A549 (cell line): ENCODE results near the gene CCDC57. TPM values are rescaled to one million over a fixed set of nuclear protein-coding genes. Genes with fewer than 3 reads are reported as not detected.

ENCODE experiments used
- ATAC-seq, 2 experiments: fragments of 200-7000 bp in 1 of 2; fragments of >200 bp in 1 of 2; cut with Nextera tagmentation in 1 of 2; cut with Tn5 transposase in 1 of 2; 3 replicates each; pipeline versions ENCODE4 v1.8.0 to v1.9.1; 2018 to 2020; ENCODE audit warnings: mild to moderate bottlenecking in 1 of 2, moderate library complexity in 1 of 2
- CTCF ChIA-PET: fragments of 300-600 bp; sonication (Branson Sonifier 250); formaldehyde crosslinking; extraction: SDS; loops from one replicate; lab custom pipeline; 2021; ENCODE audit warnings: antibody characterized with exemption, inconsistent platforms; lab: Yijun Ruan, JAX
- POLR2A ChIA-PET: fragments of 350-600 bp; formaldehyde crosslinking; extraction: SDS; loops from one replicate; lab custom pipeline; 2021; ENCODE audit warnings: antibody characterized with exemption, inconsistent platforms; lab: Yijun Ruan, JAX
- DNase-seq, 2 experiments: peaks; one replicate each; pipeline versions ENCODE4 v3.0.0 to v3.0.0-alpha.2; 2011 to 2016; ENCODE audit warnings: low read depth in 1 of 2, low spot score in 1 of 2
- FAIRE-seq: peaks from 2 replicates; lab custom pipeline; 2011; peaks lifted over from hg19 to GRCh38; lab: Jason Lieb, UNC
- H3K27ac ChIP-seq, 2 experiments: fragments of >200 bp; sonication (Bioruptor Twin); formaldehyde crosslinking; 3 replicates each; pipeline ENCODE4 v1.5.1; 2016 to 2017
- H3K4me1 ChIP-seq: fragments of >200 bp; sonication (Bioruptor Twin); formaldehyde crosslinking; 3 replicates; pipeline ENCODE4 v1.6.1; 2016
- H3K4me2 ChIP-seq: fragments of >200 bp; sonication (Bioruptor Twin); formaldehyde crosslinking; 3 replicates; pipeline ENCODE4 v1.6.1; 2016
- H3K4me3 ChIP-seq: fragments of >200 bp; sonication (Bioruptor Twin); formaldehyde crosslinking; 3 replicates; pipeline ENCODE4 v1.5.1; 2016
- H3K9me3 ChIP-seq: fragments of >200 bp; sonication (Bioruptor Twin); formaldehyde crosslinking; 3 replicates; pipeline ENCODE4 v1.6.1; 2016
- CEBPB ChIP-seq, 2 experiments: fragments of >200 bp in 1 of 2; sonication (Bioruptor Twin) in 1 of 2; formaldehyde crosslinking in 1 of 2; IDR thresholded peaks; 2 replicates each; pipeline ENCODE4 v1.6.1; 2012 to 2016
- CHD4 ChIP-seq: fragments of 200-600 bp; sonication (generic); IDR thresholded peaks from 2 replicates; pipeline ENCODE4 v1.6.1; 2016; ENCODE audit warnings: antibody characterized with exemption, mild to moderate bottlenecking, borderline replicate concordance
- E2F6 ChIP-seq: IDR thresholded peaks from 2 replicates; pipeline ENCODE4 v1.6.1; 2012; ENCODE audit warnings: low read depth, borderline replicate concordance
- FOSB ChIP-seq: fragments of 250-450 bp; sonication (Bioruptor Pico); IDR thresholded peaks from 2 replicates; pipeline ENCODE4 v1.5.0; 2020; ENCODE audit warnings: mild to moderate bottlenecking, moderate library complexity
- HOXA7 ChIP-seq: fragments of 250-450 bp; sonication (Bioruptor Pico); IDR thresholded peaks from 2 replicates; pipeline ENCODE4 v1.5.0; 2020; ENCODE audit warnings: mild to moderate bottlenecking, moderate library complexity
- HOXB5 ChIP-seq: fragments of 250-450 bp; sonication (Bioruptor Pico); IDR thresholded peaks from 2 replicates; pipeline ENCODE4 v1.5.0; 2020; ENCODE audit warnings: mild to moderate bottlenecking, moderate library complexity
- JUN ChIP-seq, 2 experiments: fragments of >200 bp; sonication (Bioruptor Twin); formaldehyde crosslinking; IDR thresholded peaks; 2 replicates in 1 of 2; 3 replicates in 1 of 2; pipeline ENCODE4 v1.6.1; 2016 to 2017
- KDM5A ChIP-seq: fragments of 200-600 bp; sonication (generic); IDR thresholded peaks from 2 replicates; pipeline ENCODE4 v1.6.1; 2016; ENCODE audit warnings: antibody characterized with exemption, mild to moderate bottlenecking
- MYC ChIP-seq: IDR thresholded peaks from 2 replicates; pipeline ENCODE4 v1.6.1; 2012; ENCODE audit warnings: mild to moderate bottlenecking, inconsistent platforms, low read length, improper control_type of control experiment, borderline replicate concordance
- NPAS2 ChIP-seq: fragments of 250-450 bp; sonication (Bioruptor Pico); IDR thresholded peaks from 2 replicates; pipeline ENCODE4 v1.8.0; 2022; ENCODE audit warnings: mild to moderate bottlenecking, moderate library complexity, borderline replicate concordance
- PHF8 ChIP-seq: fragments of 200-600 bp; sonication (generic); IDR thresholded peaks from 2 replicates; pipeline ENCODE4 v1.6.1; 2016; ENCODE audit warnings: low read depth, mild to moderate bottlenecking, antibody characterized with exemption, moderate library complexity, borderline replicate concordance
- POLR2A ChIP-seq: IDR thresholded peaks from 2 replicates; pipeline ENCODE4 v1.6.1; 2012; ENCODE audit warnings: mild to moderate bottlenecking, low read length
- RCOR1 ChIP-seq: fragments of 150-350 bp; IDR thresholded peaks from 2 replicates; pipeline ENCODE4 v1.6.1; 2014; ENCODE audit warnings: antibody characterized with exemption, low read length, low read depth
- RNF2 ChIP-seq: fragments of 200-600 bp; sonication (generic); IDR thresholded peaks from 2 replicates; pipeline ENCODE4 v1.6.1; 2016; ENCODE audit warnings: low read depth, mild to moderate bottlenecking, antibody characterized with exemption, moderate library complexity, borderline replicate concordance
- SMC3 ChIP-seq: fragments of >200 bp; sonication (Bioruptor Twin); formaldehyde crosslinking; IDR thresholded peaks from 3 replicates; pipeline ENCODE4 v1.6.1; 2018; ENCODE audit warnings: inconsistent platforms
- SREBF2 ChIP-seq: fragments of 450-650 bp; IDR thresholded peaks from 2 replicates; pipeline ENCODE4 v1.6.1; 2014; ENCODE audit warnings: mild to moderate bottlenecking, moderate library complexity
- ZFP36 ChIP-seq: fragments of 450-650 bp; IDR thresholded peaks from 2 replicates; pipeline ENCODE4 v1.6.1; 2014; ENCODE audit warnings: borderline replicate concordance; ENCODE audit not compliant: partially characterized antibody
- WGBS: methylation state at CpG from one replicate; pipeline ENCODE4 v1.1.6; 2017; ENCODE audit errors: missing lambda C conversion rate; 5-methylcytosine and 5-hydroxymethylcytosine counted together
- polyA plus RNA-seq, 4 experiments: library from polyadenylated mRNA; depleted of rRNA in 3 of 4; stranded (reverse); fragments of >200 nt; fragmentation: RNase III in 1 of 4; extraction: RNeasy Plus Mini Kit Qiagen cat#74134 plus additional on column Dnase treatment in 1 of 4; gene quantifications; 2 replicates in 3 of 4; 3 replicates in 1 of 4; pipeline ENCODE4 v1.2.3, GENCODE V29; 2011 to 2017
- TF ChIP-seq, protein P1 (sequence below): IDR thresholded peaks from 2 replicates; pipeline ENCODE4 v1.6.1; 2012
- TF ChIP-seq, protein P2 (sequence below): IDR thresholded peaks from 2 replicates; pipeline ENCODE4 v1.6.1; 2012
- TF ChIP-seq, protein P3 (sequence below): fragments of >200 bp; sonication (Bioruptor Twin); formaldehyde crosslinking; IDR thresholded peaks from 3 replicates; pipeline ENCODE4 v1.6.1; 2016
- TF ChIP-seq, protein P4 (sequence below): fragments of 150-350 bp; IDR thresholded peaks from 2 replicates; pipeline ENCODE4 v1.6.1; 2014; ENCODE audit warnings: low read depth, mild to moderate bottlenecking, low read length

Gene CCDC57
- polyA plus RNA-seq, 2 of the 4 experiments (the other 2 are of a cell fraction): 18.2 to 18.5 TPM

DNA sequence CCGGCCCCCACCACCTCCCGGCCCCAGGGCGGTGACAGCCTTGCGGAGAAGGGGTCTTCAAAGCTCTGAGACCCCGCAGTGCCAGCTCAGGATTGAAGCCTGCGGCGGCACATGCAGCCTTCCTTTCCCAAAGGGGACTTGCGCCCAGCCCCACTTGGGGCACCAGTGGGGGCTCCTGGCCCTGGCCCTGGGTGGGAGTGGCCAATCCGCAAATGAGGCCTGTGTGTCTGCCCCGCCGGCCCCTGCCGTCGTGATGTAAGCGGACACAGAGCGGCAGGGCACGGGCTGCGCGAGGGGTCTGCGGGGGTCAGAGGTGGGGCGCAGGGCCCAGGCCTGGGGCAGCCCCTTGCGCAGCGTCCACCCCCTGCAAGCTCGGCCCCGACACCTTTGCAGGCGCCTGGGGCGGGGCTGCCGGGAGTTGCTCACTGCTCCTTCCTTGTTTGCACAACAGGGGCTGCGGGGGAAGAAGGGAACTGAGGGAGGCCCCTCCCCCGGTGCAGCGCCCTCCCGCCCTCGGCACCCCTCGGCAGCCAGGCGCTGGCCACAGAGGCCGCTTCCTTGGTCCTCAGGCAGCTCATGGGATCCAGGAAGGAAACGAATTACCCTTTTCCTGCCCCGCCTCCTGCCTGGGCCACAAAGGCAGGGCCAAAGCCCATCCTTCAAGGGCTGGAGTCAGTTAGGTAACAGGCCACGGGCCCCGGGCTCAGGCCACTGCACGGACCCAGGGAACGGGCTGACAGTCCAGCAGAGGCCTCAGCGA is 19.1 kb upstream of the CCDC57 start:
- FAIRE-seq (no peak), DNase-seq (peak; percentile 78 to 93), ATAC-seq (peak; percentile 30 to 66)
- peak overlapping the region; percentile 95 to 99 for H3K27ac ChIP-seq
- TF ChIP-seq, protein P1, sequence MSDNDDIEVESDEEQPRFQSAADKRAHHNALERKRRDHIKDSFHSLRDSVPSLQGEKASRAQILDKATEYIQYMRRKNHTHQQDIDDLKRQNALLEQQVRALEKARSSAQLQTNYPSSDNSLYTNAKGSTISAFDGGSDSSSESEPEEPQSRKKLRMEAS: peak; percentile 63; the same call in 1 of the 2 replicates
- TF ChIP-seq, protein P2, sequence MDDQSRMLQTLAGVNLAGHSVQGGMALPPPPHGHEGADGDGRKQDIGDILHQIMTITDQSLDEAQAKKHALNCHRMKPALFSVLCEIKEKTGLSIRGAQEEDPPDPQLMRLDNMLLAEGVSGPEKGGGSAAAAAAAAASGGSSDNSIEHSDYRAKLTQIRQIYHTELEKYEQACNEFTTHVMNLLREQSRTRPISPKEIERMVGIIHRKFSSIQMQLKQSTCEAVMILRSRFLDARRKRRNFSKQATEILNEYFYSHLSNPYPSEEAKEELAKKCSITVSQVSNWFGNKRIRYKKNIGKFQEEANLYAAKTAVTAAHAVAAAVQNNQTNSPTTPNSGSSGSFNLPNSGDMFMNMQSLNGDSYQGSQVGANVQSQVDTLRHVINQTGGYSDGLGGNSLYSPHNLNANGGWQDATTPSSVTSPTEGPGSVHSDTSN: no peak
- TF ChIP-seq CEBPB (IDR thresholded peaks at IDR 0.05) (peak; percentile 38 to 84; a peak in 3 of 4 replicates), SMC3 (peak; percentile 16; the same call in 1 of the 3 replicates), POLR2A (peak; percentile 48), ZFP36 (no peak), HOXA7 (CRISPR knock-in tag) (no peak), JUN (IDR thresholded peaks at IDR 0.05) (peak; percentile 52 to 67; a peak in 1 of 5 replicates), PHF8 (0 out of 2 replicates have a peak, but pooled peaks have one; percentile 16), HOXB5 (CRISPR knock-in tag) (0 out of 2 replicates have a peak, but pooled peaks have one; percentile 26), CHD4 (0 out of 2 replicates have a peak, but pooled peaks have one; percentile 20), NPAS2 (no peak), E2F6 (no peak), RNF2 (peak; percentile 72; the same call in 1 of the 2 replicates)
- TF ChIP-seq, protein P3, sequence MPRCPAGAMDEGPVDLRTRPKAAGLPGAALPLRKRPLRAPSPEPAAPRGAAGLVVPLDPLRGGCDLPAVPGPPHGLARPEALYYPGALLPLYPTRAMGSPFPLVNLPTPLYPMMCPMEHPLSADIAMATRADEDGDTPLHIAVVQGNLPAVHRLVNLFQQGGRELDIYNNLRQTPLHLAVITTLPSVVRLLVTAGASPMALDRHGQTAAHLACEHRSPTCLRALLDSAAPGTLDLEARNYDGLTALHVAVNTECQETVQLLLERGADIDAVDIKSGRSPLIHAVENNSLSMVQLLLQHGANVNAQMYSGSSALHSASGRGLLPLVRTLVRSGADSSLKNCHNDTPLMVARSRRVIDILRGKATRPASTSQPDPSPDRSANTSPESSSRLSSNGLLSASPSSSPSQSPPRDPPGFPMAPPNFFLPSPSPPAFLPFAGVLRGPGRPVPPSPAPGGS: 0 out of 3 replicates have a peak, but pooled peaks have one; percentile 31
- no peaks in the 10 kb centered on the region for H3K9me3 ChIP-seq
- POLR2A ChIA-PET: interaction anchor here (1.0 to 1.4 kb wide), 3 partner anchors 10 to 61 kb away, joined by 3 to 7 read pairs (median 4); no protein-coding TSS in a partner anchor
- peak overlapping the region; percentile 65 for H3K4me3 ChIP-seq
- H3K4me2 ChIP-seq: peak overlapping the region; percentile 96
- CTCF ChIA-PET: interaction anchor here (1.0 to 17.6 kb wide), 6 partner anchors 11 to 95 kb away, joined by 3 to 289 read pairs (median 12); partner anchors contain the start of gene SECTM1
- H3K4me1 ChIP-seq: peaks cover 59% of the 10 kb centered on the region
- WGBS: 4% methylated on average over 22 of the region's 42 CpGs

GRCh38 chr17:82231312-82231561 is 18.6 kb upstream of the CCDC57 start:
- ATAC-seq: peak; percentile 30 to 60
- TF ChIP-seq, protein P2: no peak
- no peak for TF ChIP-seq HOXB5 (CRISPR knock-in tag)
- no peak for TF ChIP-seq SREBF2
- no peak for TF ChIP-seq MYC
- TF ChIP-seq FOSB (CRISPR knock-in tag): no peak
- TF ChIP-seq RCOR1: no peak
- TF ChIP-seq KDM5A: no peak
- TF ChIP-seq PHF8: no peak
- no peak for TF ChIP-seq HOXA7 (CRISPR knock-in tag)
- TF ChIP-seq, protein P4, sequence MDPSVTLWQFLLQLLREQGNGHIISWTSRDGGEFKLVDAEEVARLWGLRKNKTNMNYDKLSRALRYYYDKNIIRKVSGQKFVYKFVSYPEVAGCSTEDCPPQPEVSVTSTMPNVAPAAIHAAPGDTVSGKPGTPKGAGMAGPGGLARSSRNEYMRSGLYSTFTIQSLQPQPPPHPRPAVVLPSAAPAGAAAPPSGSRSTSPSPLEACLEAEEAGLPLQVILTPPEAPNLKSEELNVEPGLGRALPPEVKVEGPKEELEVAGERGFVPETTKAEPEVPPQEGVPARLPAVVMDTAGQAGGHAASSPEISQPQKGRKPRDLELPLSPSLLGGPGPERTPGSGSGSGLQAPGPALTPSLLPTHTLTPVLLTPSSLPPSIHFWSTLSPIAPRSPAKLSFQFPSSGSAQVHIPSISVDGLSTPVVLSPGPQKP: no peak
- H3K4me1 ChIP-seq: peaks cover 54% of the 10 kb centered on the region
- no peak for FAIRE-seq
- WGBS: 2% methylated on average over 9 of the region's 18 CpGs
- H3K4me3 ChIP-seq: peak overlapping the region; percentile 65
- CTCF ChIA-PET: interaction anchor here (1.0 to 17.6 kb wide), 6 partner anchors 11 to 95 kb away, joined by 3 to 289 read pairs (median 12); partner anchors contain the start of gene SECTM1
- POLR2A ChIA-PET: interaction anchor here (1.0 to 1.4 kb wide), 3 partner anchors 11 to 61 kb away, joined by 3 to 7 read pairs (median 4); no protein-coding TSS in a partner anchor
- no peak for DNase-seq
- H3K9me3 ChIP-seq: no peaks in the 10 kb centered on the region
- H3K27ac ChIP-seq: peak overlapping the region; percentile 95 to 99
- peak overlapping the region; percentile 96 for H3K4me2 ChIP-seq
